Hepatocyte (in vitro differentiated cells): Measurements from ENCODE around the gene PYDC2. TPM values are rescaled to one million over a fixed set of nuclear protein-coding genes. Genes with fewer than 3 reads are reported as not detected.

Experiments used
- DNase-seq: peaks from one replicate; pipeline ENCODE4 v3.0.0-alpha.2; 2016; ENCODE audit warnings: low spot score
- H2AFZ ChIP-seq: fragments of 200-600 bp; sonication (generic); 2 replicates; pipeline ENCODE4 v1.6.0; 2016; ENCODE audit warnings: antibody characterized with exemption, mild to moderate bottlenecking
- H3K27ac ChIP-seq: fragments of 200-600 bp; sonication (generic); 2 replicates; pipeline ENCODE4 v1.5.1; 2016; ENCODE audit warnings: mild to moderate bottlenecking
- H3K27me3 ChIP-seq: fragments of 200-600 bp; sonication (generic); 2 replicates; pipeline ENCODE4 v1.6.1; 2016
- H3K36me3 ChIP-seq: fragments of 200-600 bp; sonication (generic); replicated peaks from 2 replicates; pipeline ENCODE4 v1.5.1; 2016; ENCODE audit warnings: low read depth; ENCODE audit not compliant: insufficient read depth
- H3K4me1 ChIP-seq: fragments of 200-600 bp; sonication (generic); 2 replicates; pipeline ENCODE4 v1.5.1; 2016; ENCODE audit warnings: mild to moderate bottlenecking, moderate library complexity; ENCODE audit not compliant: insufficient read depth
- H3K4me2 ChIP-seq: fragments of 200-600 bp; sonication (generic); 2 replicates; pipeline ENCODE4 v1.6.0; 2016
- H3K4me3 ChIP-seq: fragments of 200-600 bp; sonication (generic); 2 replicates; pipeline ENCODE4 v1.5.1; 2016; ENCODE audit warnings: mild to moderate bottlenecking
- H3K79me2 ChIP-seq: fragments of 200-600 bp; sonication (generic); 2 replicates; pipeline ENCODE4 v1.6.0; 2017; ENCODE audit warnings: mild to moderate bottlenecking
- H3K9me2 ChIP-seq: fragments of 200-600 bp; sonication (generic); replicated peaks from 2 replicates; pipeline ENCODE4 v1.6.0; 2017; ENCODE audit warnings: mild to moderate bottlenecking; ENCODE audit not compliant: insufficient read depth
- H3K9me3 ChIP-seq: fragments of 200-600 bp; sonication (generic); 2 replicates; pipeline ENCODE4 v1.5.1; 2016; ENCODE audit warnings: low read depth, mild to moderate bottlenecking
- H4K20me1 ChIP-seq: fragments of 200-600 bp; sonication (generic); 2 replicates; pipeline ENCODE4 v1.6.0; 2016; ENCODE audit warnings: mild to moderate bottlenecking; ENCODE audit not compliant: insufficient read depth, poor library complexity, severe bottlenecking
- EZH2 ChIP-seq: fragments of 200-600 bp; sonication (generic); IDR thresholded peaks from 2 replicates; pipeline ENCODE4 v1.6.1; 2016; ENCODE audit warnings: antibody characterized with exemption, mild to moderate bottlenecking, borderline replicate concordance
- EZH2phosphoT487 ChIP-seq: fragments of 200-600 bp; sonication (generic); IDR thresholded peaks from one replicate; pipeline ENCODE4 v1.6.1; 2018; ENCODE audit warnings: antibody characterized with exemption, mild to moderate bottlenecking, low read depth, moderate library complexity; ENCODE audit not compliant: unreplicated experiment, severe bottlenecking
- WGBS: methylation state at CpG from one replicate; pipeline ENCODE4 v1.1.6; 2016; ENCODE audit warnings: low lambda C conversion rate; ENCODE audit errors: missing lambda C conversion rate; 5-methylcytosine and 5-hydroxymethylcytosine counted together
- polyA plus RNA-seq: library from polyadenylated mRNA; unstranded; fragments of >200 nt; fragmentation: Nextera tagmentation; extraction: Ambion mirVana; gene quantifications from 2 replicates; pipeline ENCODE4 v1.2.1, GENCODE V29; 2016
- total RNA-seq: library from RNA; depleted of rRNA; stranded (reverse); fragments of >200 nt; gene quantifications from 2 replicates; pipeline ENCODE4 v1.2.3, GENCODE V29; 2014
- TF ChIP-seq, protein P1 (sequence below): fragments of 200-600 bp; sonication (generic); IDR thresholded peaks from 2 replicates; pipeline ENCODE4 v1.5.1; 2016; ENCODE audit warnings: antibody characterized with exemption, mild to moderate bottlenecking; ENCODE audit not compliant: poor library complexity

PYDC2 gene
- total and polyA plus RNA-seq, 2 experiments from 2014 or later = not detected

DNA sequence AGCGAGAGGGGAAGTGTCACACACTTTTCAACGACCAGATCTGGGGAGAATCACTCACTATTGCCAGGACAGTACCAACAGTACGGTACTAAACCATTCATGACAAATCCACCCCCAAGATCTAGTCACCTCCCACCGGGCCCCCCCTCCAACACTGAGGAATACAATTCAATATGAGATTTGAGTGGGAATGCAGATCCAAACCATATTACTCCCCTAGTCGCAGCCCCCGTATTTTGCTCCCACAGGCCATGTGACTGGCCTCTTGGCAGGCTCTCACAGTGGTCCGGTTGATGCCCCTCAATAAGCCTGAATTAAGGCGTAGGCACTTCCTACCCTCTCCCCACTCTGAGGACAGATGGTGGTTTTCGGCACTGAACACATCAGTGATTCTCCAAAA is 45.4 kb upstream of the PYDC2 start:
- no peaks in the 10 kb centered on the region for H4K20me1 ChIP-seq
- no peak overlapping the region for H2AFZ ChIP-seq
- H3K9me3 ChIP-seq = peaks cover under 1% of the 10 kb centered on the region
- no peaks in the 10 kb centered on the region for H3K9me2 ChIP-seq
- H3K4me2 ChIP-seq = no peak overlapping the region
- H3K36me3 ChIP-seq = no peaks in the 10 kb centered on the region
- TF ChIP-seq EZH2 = no peak
- no peak for TF ChIP-seq EZH2phosphoT487
- TF ChIP-seq, protein P1, sequence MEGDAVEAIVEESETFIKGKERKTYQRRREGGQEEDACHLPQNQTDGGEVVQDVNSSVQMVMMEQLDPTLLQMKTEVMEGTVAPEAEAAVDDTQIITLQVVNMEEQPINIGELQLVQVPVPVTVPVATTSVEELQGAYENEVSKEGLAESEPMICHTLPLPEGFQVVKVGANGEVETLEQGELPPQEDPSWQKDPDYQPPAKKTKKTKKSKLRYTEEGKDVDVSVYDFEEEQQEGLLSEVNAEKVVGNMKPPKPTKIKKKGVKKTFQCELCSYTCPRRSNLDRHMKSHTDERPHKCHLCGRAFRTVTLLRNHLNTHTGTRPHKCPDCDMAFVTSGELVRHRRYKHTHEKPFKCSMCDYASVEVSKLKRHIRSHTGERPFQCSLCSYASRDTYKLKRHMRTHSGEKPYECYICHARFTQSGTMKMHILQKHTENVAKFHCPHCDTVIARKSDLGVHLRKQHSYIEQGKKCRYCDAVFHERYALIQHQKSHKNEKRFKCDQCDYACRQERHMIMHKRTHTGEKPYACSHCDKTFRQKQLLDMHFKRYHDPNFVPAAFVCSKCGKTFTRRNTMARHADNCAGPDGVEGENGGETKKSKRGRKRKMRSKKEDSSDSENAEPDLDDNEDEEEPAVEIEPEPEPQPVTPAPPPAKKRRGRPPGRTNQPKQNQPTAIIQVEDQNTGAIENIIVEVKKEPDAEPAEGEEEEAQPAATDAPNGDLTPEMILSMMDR = no peak
- no peak for DNase-seq
- no peaks in the 10 kb centered on the region for H3K4me1 ChIP-seq
- H3K79me2 ChIP-seq = no peaks in the 10 kb centered on the region
- H3K4me3 ChIP-seq = no peak overlapping the region
- 93% methylated on average over 9 of the region's 9 CpGs for WGBS
- no peaks in the 10 kb centered on the region for H3K27me3 ChIP-seq
- H3K27ac ChIP-seq = no peak overlapping the region

DNA sequence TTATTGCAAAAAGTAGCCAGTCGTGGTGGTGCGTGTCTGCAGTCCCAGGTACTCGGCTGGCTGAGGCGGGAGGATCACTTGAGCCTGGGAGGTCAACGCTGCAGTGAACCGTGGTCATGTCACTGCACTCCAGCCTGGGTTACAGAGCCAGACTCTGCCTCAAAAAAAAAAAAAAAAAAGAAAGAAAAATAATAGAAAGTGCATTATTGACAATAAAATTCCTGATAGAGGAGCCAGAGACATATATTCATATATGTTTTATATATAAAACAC is 43.6 kb upstream of the PYDC2 start:
- no peaks in the 10 kb centered on the region for H3K27me3 ChIP-seq
- no peak for DNase-seq
- no peaks in the 10 kb centered on the region for H3K9me2 ChIP-seq
- no peak overlapping the region for H3K4me3 ChIP-seq
- H3K36me3 ChIP-seq = no peaks in the 10 kb centered on the region
- 67% methylated on average over 6 of the region's 6 CpGs for WGBS
- H4K20me1 ChIP-seq = no peaks in the 10 kb centered on the region
- no peak overlapping the region for H3K4me2 ChIP-seq
- H2AFZ ChIP-seq = no peak overlapping the region
- H3K9me3 ChIP-seq = no peaks in the 10 kb centered on the region
- TF ChIP-seq, protein P1 = no peak
- TF ChIP-seq EZH2phosphoT487 (no peak), EZH2 (no peak)
- H3K4me1 ChIP-seq = no peaks in the 10 kb centered on the region
- H3K27ac ChIP-seq = no peak overlapping the region
- H3K79me2 ChIP-seq = no peaks in the 10 kb centered on the region

DNA sequence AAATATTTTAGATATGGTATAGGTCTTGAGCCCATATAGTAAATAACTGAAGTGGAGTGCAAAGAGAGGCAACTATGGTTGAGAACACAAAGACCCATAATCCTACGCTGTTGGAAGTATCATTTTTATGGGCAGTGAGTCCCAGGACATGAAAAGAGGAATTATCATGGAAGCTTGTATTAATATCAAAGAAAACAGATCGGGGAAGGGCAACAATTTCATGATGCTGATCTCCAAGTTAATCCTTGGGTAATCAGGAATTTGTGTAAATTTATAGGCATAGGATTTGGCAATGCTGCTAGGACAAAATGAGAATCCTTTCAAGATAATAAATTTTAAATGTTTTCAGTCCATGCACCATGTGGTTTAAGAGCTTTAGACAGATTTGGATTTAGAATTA is 40.2 kb upstream of the PYDC2 start:
- Histone ChIP-seq H3K36me3 (no peaks in the 10 kb centered on the region), H3K27ac (no peak overlapping the region), H2AFZ (no peak overlapping the region), H3K79me2 (no peaks in the 10 kb centered on the region), H3K4me2 (no peak overlapping the region), H3K9me2 (no peaks in the 10 kb centered on the region), H3K27me3 (no peaks in the 10 kb centered on the region), H3K4me1 (no peaks in the 10 kb centered on the region), H4K20me1 (no peaks in the 10 kb centered on the region), H3K9me3 (no peaks in the 10 kb centered on the region), H3K4me3 (no peak overlapping the region)
- no peak for DNase-seq
- 75% methylated on average over 2 of the region's 2 CpGs for WGBS
- TF ChIP-seq, protein P1 = no peak
- no peak for TF ChIP-seq EZH2phosphoT487
- TF ChIP-seq EZH2 = no peak

DNA sequence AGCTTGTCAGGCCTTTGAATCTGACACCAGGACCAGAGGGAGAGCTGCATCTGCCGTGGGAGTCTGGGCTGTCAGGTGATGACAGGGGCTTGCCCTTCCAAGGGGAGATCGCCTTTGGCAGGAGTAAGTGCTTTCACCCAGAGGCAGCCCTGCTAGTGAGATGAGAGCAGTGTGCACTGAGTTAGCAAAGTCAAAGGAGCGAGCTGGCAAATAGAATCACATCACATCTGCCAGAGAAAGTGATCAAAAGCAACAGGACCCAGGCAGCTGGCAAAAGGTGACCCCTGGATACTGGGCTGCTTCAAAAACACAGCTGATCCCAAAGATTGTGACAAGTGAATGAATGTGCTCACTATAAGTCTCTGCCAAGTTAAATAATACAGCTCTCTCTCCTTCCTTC is 36.1 kb upstream of the PYDC2 start:
- WGBS = 72% methylated on average over 3 of the region's 3 CpGs
- Histone ChIP-seq H3K79me2 (no peaks in the 10 kb centered on the region), H2AFZ (no peak overlapping the region), H3K4me1 (no peaks in the 10 kb centered on the region), H3K4me2 (no peak overlapping the region), H3K27ac (no peak overlapping the region), H3K9me3 (no peaks in the 10 kb centered on the region), H3K36me3 (no peaks in the 10 kb centered on the region), H4K20me1 (no peaks in the 10 kb centered on the region), H3K4me3 (no peak overlapping the region), H3K27me3 (no peaks in the 10 kb centered on the region), H3K9me2 (no peaks in the 10 kb centered on the region)
- no peak for DNase-seq
- no peak for TF ChIP-seq EZH2phosphoT487
- TF ChIP-seq, protein P1 = no peak
- TF ChIP-seq EZH2 = no peak
